A673 (cell line): ENCODE data around the gene RNMT. TPM values are rescaled to one million over a fixed set of nuclear protein-coding genes. Genes with fewer than 3 reads are reported as not detected.

Experiments used
- BruUV-seq: library from RNA; stranded (reverse); fragments of 400-500 nt; replicated peaks from 2 replicates; lab custom pipeline; 2021; lab: Mats Ljungman, UMichigan
- CTCF ChIA-PET: fragments of 300-600 bp; sonication (Branson Sonifier 250); formaldehyde crosslinking; loops from one replicate; lab custom pipeline; 2022; ENCODE audit warnings: antibody characterized with exemption; lab: Charles Lee
- POLR2A ChIA-PET: fragments of 300-600 bp; sonication (Branson Sonifier 250); formaldehyde crosslinking; loops from one replicate; lab custom pipeline; 2022; ENCODE audit warnings: antibody characterized with exemption; ENCODE audit not compliant: low non-redundant PET; lab: Charles Lee
- DNase-seq: peaks from one replicate; pipeline ENCODE4 v3.0.0-alpha.2; 2015; ENCODE audit warnings: low spot score
- H3K27ac ChIP-seq: fragments of 200-600 bp; sonication (generic); 2 replicates; pipeline ENCODE4 v1.5.1; 2016; ENCODE audit warnings: mixed run types, low read depth, mild to moderate bottlenecking, mixed read lengths, antibody characterized with exemption, low read length; ENCODE audit not compliant: poor library complexity, severe bottlenecking
- H3K27me3 ChIP-seq: fragments of 200-600 bp; sonication (generic); replicated peaks from 2 replicates; pipeline ENCODE4 v1.6.1; 2017; ENCODE audit warnings: mixed run types, low read depth, mild to moderate bottlenecking, mixed read lengths, antibody characterized with exemption, low read length; ENCODE audit not compliant: insufficient read depth, poor library complexity
- H3K36me3 ChIP-seq: fragments of 200-600 bp; sonication (generic); 2 replicates; pipeline ENCODE4 v1.6.1; 2016; ENCODE audit warnings: mixed run types, mild to moderate bottlenecking, mixed read lengths, antibody characterized with exemption, low read length; ENCODE audit not compliant: insufficient read depth, poor library complexity, severe bottlenecking
- H3K4me1 ChIP-seq: fragments of 200-600 bp; sonication (generic); 2 replicates; pipeline ENCODE4 v1.6.1; 2017; ENCODE audit warnings: mixed run types, mild to moderate bottlenecking, mixed read lengths, antibody characterized with exemption, low read length; ENCODE audit not compliant: insufficient read depth, poor library complexity, severe bottlenecking
- H3K4me3 ChIP-seq: fragments of 200-600 bp; sonication (generic); 2 replicates; pipeline ENCODE4 v1.5.1; 2016; ENCODE audit warnings: low read depth, mixed run types, mild to moderate bottlenecking, mixed read lengths, low read length; ENCODE audit not compliant: poor library complexity, severe bottlenecking
- H3K9me3 ChIP-seq: fragments of 200-600 bp; sonication (generic); 2 replicates; pipeline ENCODE4 v1.6.1; 2016; ENCODE audit warnings: mixed run types, low read depth, mild to moderate bottlenecking, mixed read lengths, antibody characterized with exemption, low read length; ENCODE audit not compliant: poor library complexity, severe bottlenecking
- CTCF ChIP-seq: fragments of 300-800, 200-600 bp; sonication (generic); conservative IDR thresholded peaks from 2 replicates; pipeline ENCODE4 v1.5.1; 2017; ENCODE audit warnings: low read depth, mild to moderate bottlenecking, antibody characterized with exemption, low read length, moderate library complexity, mixed read lengths
- EZH2 ChIP-seq: fragments of 200-600 bp; sonication (generic); IDR thresholded peaks from 2 replicates; pipeline ENCODE4 v1.6.1; 2017; ENCODE audit warnings: borderline replicate concordance, low read depth, mild to moderate bottlenecking, mixed read lengths, antibody characterized with exemption, low read length; ENCODE audit not compliant: poor library complexity, severe bottlenecking
- intact Hi-C: fragments of 100-400 bp; cut with micrococcal nuclease; formaldehyde crosslinking; loops from one replicate; pipeline ENCODE4 v1.10.0; 2022; ENCODE audit not compliant: unreplicated experiment
- total RNA-seq: library from RNA; stranded (reverse); gene quantifications from 2 replicates; pipeline ENCODE4 v1.2.3, GENCODE V29; 2021

The RNMT gene
- total RNA-seq, 1 experiment from 2014 or later, result 31.4 TPM

GRCh38 chr18:13797157-13797611 is 70.7 kb downstream of the RNMT start:
- Histone ChIP-seq H3K4me1 (peaks cover 4% of the 10 kb centered on the region), H3K27ac (no peak overlapping the region), H3K9me3 (no peaks in the 10 kb centered on the region), H3K36me3 (no peaks in the 10 kb centered on the region), H3K27me3 (peaks cover 20% of the 10 kb centered on the region), H3K4me3 (no peak overlapping the region)
- ChIA-PET CTCF (no interaction called here), POLR2A (no interaction called here)
- no TSS peak for BruUV-seq
- TF ChIP-seq EZH2, result no peak
- no peak for TF ChIP-seq CTCF
- DNase-seq, result peak; percentile 9
- intact Hi-C loops, result loop anchor here (10.0 kb wide), 1 partner anchor 52 kb away; no protein-coding TSS in a partner anchor

- peaks cover 4% of the 10 kb centered on the region for H3K4me1 ChIP-seq
- no peak overlapping the region for H3K4me3 ChIP-seq
- ChIA-PET CTCF (no interaction called here), POLR2A (no interaction called here)
- no peaks in the 10 kb centered on the region for H3K9me3 ChIP-seq
- no peak overlapping the region for H3K27ac ChIP-seq
- BruUV-seq, result no TSS peak
- H3K27me3 ChIP-seq, result peaks cover 33% of the 10 kb centered on the region
- intact Hi-C loops, result loop anchor here (10.0 kb wide), 1 partner anchor 55 kb away; no protein-coding TSS in a partner anchor
- DNase-seq, result no peak
- H3K36me3 ChIP-seq, result no peaks in the 10 kb centered on the region
- TF ChIP-seq CTCF (no peak), EZH2 (no peak)
Measured at GRCh38 chr18:13799396-13799795, 72.9 kb downstream of the RNMT start.

- Histone ChIP-seq H3K36me3 (no peaks in the 10 kb centered on the region), H3K9me3 (no peaks in the 10 kb centered on the region), H3K27ac (no peak overlapping the region), H3K4me3 (peak overlapping the region; percentile 9), H3K4me1 (peaks cover 4% of the 10 kb centered on the region), H3K27me3 (peaks cover 34% of the 10 kb centered on the region)
- intact Hi-C loops, result loop anchor here (5.0 kb wide), 1 partner anchor 243 kb away; no protein-coding TSS in a partner anchor
- DNase-seq, result peak; percentile 58
- ChIA-PET POLR2A (no interaction called here), CTCF (interaction anchor here (1.0 kb wide), 1 partner anchor 12 kb away, joined by 4 read pairs; no protein-coding TSS in a partner anchor)
- no TSS peak for BruUV-seq
- TF ChIP-seq CTCF (peak; percentile 57), EZH2 (no peak)
Measured at GRCh38 chr18:13800505-13801259, 74.2 kb downstream of the RNMT start.
